BJ (cell line): ENCODE data around the gene AGBL2. TPM values are rescaled to one million over a fixed set of nuclear protein-coding genes. Genes with fewer than 3 reads are reported as not detected.
"Not testable (repeated sequence)": the region's sequence is repeated elsewhere in the genome, so short reads cannot be mapped to it uniquely, and the experiment has no call there.

ENCODE experiments used
- CTCF ChIA-PET: fragments of 350-600 bp; formaldehyde crosslinking; extraction: SDS; loops from one replicate; lab custom pipeline; 2021; ENCODE audit warnings: antibody characterized with exemption, inconsistent platforms; lab: Yijun Ruan, JAX
- POLR2A ChIA-PET: fragments of 300-600 bp; sonication (Branson Sonifier 250); formaldehyde crosslinking; extraction: SDS; loops from one replicate; lab custom pipeline; 2021; ENCODE audit warnings: antibody characterized with exemption; lab: Charles Lee
- DNase-seq: peaks from one replicate; pipeline ENCODE4 v3.0.0-alpha.2; 2011; ENCODE audit warnings: low read depth
- H3K27me3 ChIP-seq: 2 replicates; pipeline ENCODE4 v1.6.0; 2011; ENCODE audit warnings: low read length; ENCODE audit not compliant: control insufficient read depth, insufficient read depth
- H3K36me3 ChIP-seq: 2 replicates; pipeline ENCODE4 v1.5.1; 2011; ENCODE audit warnings: low read length; ENCODE audit not compliant: control insufficient read depth, insufficient read depth
- H3K4me3 ChIP-seq: 2 replicates; pipeline ENCODE4 v1.5.1; 2011; ENCODE audit warnings: low read depth, mild to moderate bottlenecking, control low read depth, low read length
- polyA plus RNA-seq: library from polyadenylated mRNA; depleted of rRNA; stranded (reverse); fragments of >200 nt; gene quantifications from 2 replicates; pipeline ENCODE4 v1.2.3, GENCODE V29; 2011
- TF ChIP-seq, protein P1 (sequence below): IDR thresholded peaks from 2 replicates; pipeline ENCODE4 v1.5.1; 2011; ENCODE audit warnings: low read depth, mild to moderate bottlenecking, control low read depth, inconsistent platforms, low read length, moderate library complexity; ENCODE audit not compliant: insufficient read depth

Gene AGBL2
- polyA plus RNA-seq, 1 experiment = 1.5 TPM

- Histone ChIP-seq H3K27me3 (no peaks in the 10 kb centered on the region), H3K36me3 (no peaks in the 10 kb centered on the region), H3K4me3 (no peak overlapping the region)
- POLR2A ChIA-PET = no interaction called here
- CTCF ChIA-PET = no interaction called here
- TF ChIP-seq, protein P1, sequence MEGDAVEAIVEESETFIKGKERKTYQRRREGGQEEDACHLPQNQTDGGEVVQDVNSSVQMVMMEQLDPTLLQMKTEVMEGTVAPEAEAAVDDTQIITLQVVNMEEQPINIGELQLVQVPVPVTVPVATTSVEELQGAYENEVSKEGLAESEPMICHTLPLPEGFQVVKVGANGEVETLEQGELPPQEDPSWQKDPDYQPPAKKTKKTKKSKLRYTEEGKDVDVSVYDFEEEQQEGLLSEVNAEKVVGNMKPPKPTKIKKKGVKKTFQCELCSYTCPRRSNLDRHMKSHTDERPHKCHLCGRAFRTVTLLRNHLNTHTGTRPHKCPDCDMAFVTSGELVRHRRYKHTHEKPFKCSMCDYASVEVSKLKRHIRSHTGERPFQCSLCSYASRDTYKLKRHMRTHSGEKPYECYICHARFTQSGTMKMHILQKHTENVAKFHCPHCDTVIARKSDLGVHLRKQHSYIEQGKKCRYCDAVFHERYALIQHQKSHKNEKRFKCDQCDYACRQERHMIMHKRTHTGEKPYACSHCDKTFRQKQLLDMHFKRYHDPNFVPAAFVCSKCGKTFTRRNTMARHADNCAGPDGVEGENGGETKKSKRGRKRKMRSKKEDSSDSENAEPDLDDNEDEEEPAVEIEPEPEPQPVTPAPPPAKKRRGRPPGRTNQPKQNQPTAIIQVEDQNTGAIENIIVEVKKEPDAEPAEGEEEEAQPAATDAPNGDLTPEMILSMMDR = no peak
- DNase-seq = no peak
Observed at GRCh38 chr11:47669856-47670255, 45.3 kb downstream of the AGBL2 start.

- CTCF ChIA-PET = no interaction called here
- POLR2A ChIA-PET = no interaction called here
Observed at GRCh38 chr11:47668665-47669064, 46.5 kb downstream of the AGBL2 start.

GRCh38 chr11:47667555-47667954 lies 47.6 kb downstream of the AGBL2 start:
- Histone ChIP-seq H3K36me3 (no peaks in the 10 kb centered on the region), H3K27me3 (no peaks in the 10 kb centered on the region), H3K4me3 (no peak overlapping the region)
- ChIA-PET POLR2A (no interaction called here), CTCF (no interaction called here)
- no peak for DNase-seq
- TF ChIP-seq, protein P1 = no peak

More at GRCh38 chr11:47668665-47669064, 46.5 kb downstream of the AGBL2 start:
- DNase-seq = no peak
- H3K4me3 ChIP-seq = no peak overlapping the region
- TF ChIP-seq, protein P1 = no peak
- no peaks in the 10 kb centered on the region for H3K36me3 ChIP-seq
- no peaks in the 10 kb centered on the region for H3K27me3 ChIP-seq

DNA sequence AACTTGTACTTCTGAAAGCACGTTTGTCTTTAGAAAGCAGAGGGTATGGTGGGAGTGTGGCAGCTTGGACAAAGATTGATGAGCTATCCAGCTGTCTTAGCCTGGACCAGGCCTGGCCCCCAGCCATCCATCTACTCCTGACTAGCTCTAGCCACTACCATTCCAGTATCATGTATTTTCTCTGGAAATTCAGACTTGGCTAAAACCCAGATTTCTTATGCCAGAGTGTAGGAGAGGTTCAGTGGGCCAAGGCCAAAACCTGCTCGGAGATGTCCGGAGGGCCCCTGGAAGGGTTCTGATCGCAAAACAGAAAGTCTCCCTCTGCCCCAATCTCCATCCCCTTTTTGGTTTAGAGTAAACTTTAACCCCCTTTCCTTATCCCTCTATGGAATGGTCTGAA lies 48.0 kb downstream of the AGBL2 start:
- DNase-seq = no peak
- no peaks in the 10 kb centered on the region for H3K36me3 ChIP-seq
- ChIA-PET POLR2A (no interaction called here), CTCF (no interaction called here)
- no peak overlapping the region for H3K4me3 ChIP-seq
- TF ChIP-seq, protein P1 = no peak
- H3K27me3 ChIP-seq = no peaks in the 10 kb centered on the region

- H3K27me3 ChIP-seq, CTCF ChIA-PET, H3K4me3 ChIP-seq, H3K36me3 ChIP-seq, POLR2A ChIA-PET, DNase-seq: not testable (repeated sequence)
Observed at GRCh38 chr11:47664936-47665335, 50.2 kb downstream of the AGBL2 start.

GRCh38 chr11:47661245-47661644 lies 53.9 kb downstream of the AGBL2 start:
- no peaks in the 10 kb centered on the region for H3K27me3 ChIP-seq
- no peaks in the 10 kb centered on the region for H3K36me3 ChIP-seq
- TF ChIP-seq, protein P1 = no peak
- no peak overlapping the region for H3K4me3 ChIP-seq
- ChIA-PET POLR2A (interaction anchor here (0.6 kb wide), 1 partner anchor 229 kb away, joined by 3 read pairs; no protein-coding TSS in a partner anchor), CTCF (no interaction called here)
- DNase-seq = no peak
